ENCODE data around the gene AP1G2.

The AP1G2 gene

DNA sequence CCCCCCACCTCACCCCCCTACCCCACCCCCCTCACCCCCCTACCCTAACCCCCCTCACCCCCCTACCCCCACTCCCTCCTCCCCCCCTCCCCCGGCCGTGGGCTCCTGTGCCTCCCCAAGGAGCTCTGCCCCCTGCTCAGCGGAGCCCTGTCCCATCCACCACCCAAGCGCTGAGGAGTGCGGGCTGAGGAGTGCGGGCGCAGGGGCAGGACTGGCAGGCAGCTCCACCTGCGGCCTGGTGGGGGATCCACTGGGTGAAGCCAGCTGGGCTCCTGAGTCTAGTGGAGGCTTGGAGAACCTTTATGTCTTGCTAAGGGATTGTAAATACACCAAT, 13.3 kb upstream of the AP1G2 start:
- Mint-ChIP-seq H3K27ac (no peak overlapping the region), H3K27me3 (ENCODE audit: low read depth, poor library complexity) (peaks cover 46% of the 10 kb centered on the region)

GRCh38 chr14:23580152-23580926, 12.7 kb upstream of the AP1G2 start:
- Mint-ChIP-seq H3K27ac (no peak overlapping the region), H3K4me3 (no peak overlapping the region), H3K4me1 (peaks cover 40% of the 10 kb centered on the region), H3K27me3 (ENCODE audit: low read depth, poor library complexity) (peaks cover 48% of the 10 kb centered on the region), H3K36me3 (ENCODE audit: low read depth) (peaks cover 2% of the 10 kb centered on the region), H3K9me3 (peaks cover 7% of the 10 kb centered on the region)
- TF ChIP-seq CTCF (IDR thresholded peaks at IDR 0.05): no peak
- no peak for DNase-seq

More for the DNA sequence above, 13.3 kb upstream of the AP1G2 start:
- peaks cover 40% of the 10 kb centered on the region for H3K4me1 Mint-ChIP-seq
- H3K9me3 Mint-ChIP-seq: peaks cover 12% of the 10 kb centered on the region
- TF ChIP-seq CTCF (IDR thresholded peaks at IDR 0.05): no peak
- H3K4me3 Mint-ChIP-seq: no peak overlapping the region
- DNase-seq: no peak
- no peaks in the 10 kb centered on the region for H3K36me3 Mint-ChIP-seq (ENCODE audit: low read depth)

- DNase-seq: no peak
- Mint-ChIP-seq H3K4me1 (peaks cover 40% of the 10 kb centered on the region), H3K36me3 (ENCODE audit: low read depth) (peaks cover 8% of the 10 kb centered on the region), H3K27me3 (ENCODE audit: low read depth, poor library complexity) (peaks cover 54% of the 10 kb centered on the region), H3K4me3 (peak overlapping the region; percentile 10), H3K27ac (no peak overlapping the region), H3K9me3 (peaks cover 7% of the 10 kb centered on the region)
- TF ChIP-seq CTCF (IDR thresholded peaks at IDR 0.05): no peak
These were observed 12.1 kb upstream of the AP1G2 start for GRCh38 chr14:23579739-23580138.

- DNase-seq: no peak
- no peak overlapping the region for H3K4me3 Mint-ChIP-seq
- peaks cover 10% of the 10 kb centered on the region for H3K36me3 Mint-ChIP-seq (ENCODE audit: low read depth)
- no peak for TF ChIP-seq CTCF (IDR thresholded peaks at IDR 0.05)
- H3K27ac Mint-ChIP-seq: no peak overlapping the region
- H3K4me1 Mint-ChIP-seq: peaks cover 40% of the 10 kb centered on the region
- peaks cover 59% of the 10 kb centered on the region for H3K27me3 Mint-ChIP-seq (ENCODE audit: low read depth, poor library complexity)
- H3K9me3 Mint-ChIP-seq: peaks cover 5% of the 10 kb centered on the region
These were observed 11.7 kb upstream of the AP1G2 start for GRCh38 chr14:23579311-23579630.

DNA sequence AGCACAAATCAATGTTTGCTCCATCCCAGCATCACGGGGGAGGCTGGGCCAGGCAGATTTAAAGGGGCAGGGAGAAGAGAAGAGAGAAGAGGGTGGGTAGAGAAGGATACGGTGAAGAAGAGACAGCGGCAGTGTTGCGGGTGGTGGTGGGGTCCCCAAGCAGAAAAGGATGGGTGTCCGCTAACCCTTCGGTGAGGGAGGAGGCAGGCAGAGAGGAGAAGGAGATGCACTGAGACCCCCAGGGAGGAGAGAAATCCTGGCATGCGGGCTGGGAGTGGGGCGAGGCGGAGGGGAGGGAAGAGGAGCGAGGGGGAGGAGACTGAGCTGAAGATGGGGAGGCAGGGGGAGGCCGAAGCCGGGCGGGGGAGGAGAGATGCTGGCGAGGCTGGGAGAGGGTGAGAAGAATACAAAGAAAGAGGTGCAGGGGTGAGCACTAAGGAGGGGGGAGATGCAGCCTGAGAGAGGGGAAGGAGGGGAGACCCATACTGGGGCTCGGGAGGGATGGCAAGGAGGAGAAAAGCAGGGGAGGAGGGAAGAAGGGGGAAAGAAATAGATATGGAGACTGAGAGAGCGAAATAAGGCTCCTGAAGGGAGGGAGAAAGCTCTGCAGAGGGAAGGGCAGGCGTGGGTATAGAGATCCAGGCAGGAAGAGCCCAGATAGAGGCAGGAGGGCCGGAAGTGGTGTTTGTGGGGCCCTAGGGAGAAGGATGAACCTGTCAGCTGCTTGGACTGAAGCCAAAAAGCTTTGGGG, 11.1 kb upstream of the AP1G2 start, which contains the start of gene JPH4:
JPH4 (minus strand) TSS at position 231 of the 751 bp plus-strand sequence. CDS start 1,337 bp downstream, outside the sequence.
- H3K27ac Mint-ChIP-seq: no peak within 1 kb of the TSS
- TF ChIP-seq CTCF (IDR thresholded peaks at IDR 0.05): no peak
- no peaks in the 10 kb centered on the region for H3K9me3 Mint-ChIP-seq
- DNase-seq: peak; percentile 59
- peak within 1 kb of the TSS; percentile 79 for H3K4me3 Mint-ChIP-seq
- peaks cover 64% of the 10 kb centered on the region for H3K27me3 Mint-ChIP-seq (ENCODE audit: low read depth, poor library complexity)
- peaks cover 37% of the 10 kb centered on the region for H3K4me1 Mint-ChIP-seq
- peaks cover 10% of the 10 kb centered on the region for H3K36me3 Mint-ChIP-seq (ENCODE audit: low read depth)

Measured in nephron progenitor cell (in vitro differentiated cells).